Measurements from ENCODE around the gene NSMCE1.
A peak's percentile ranks its signal among the peaks of the same experiment; 100 is the strongest.

The NSMCE1 gene

DNA sequence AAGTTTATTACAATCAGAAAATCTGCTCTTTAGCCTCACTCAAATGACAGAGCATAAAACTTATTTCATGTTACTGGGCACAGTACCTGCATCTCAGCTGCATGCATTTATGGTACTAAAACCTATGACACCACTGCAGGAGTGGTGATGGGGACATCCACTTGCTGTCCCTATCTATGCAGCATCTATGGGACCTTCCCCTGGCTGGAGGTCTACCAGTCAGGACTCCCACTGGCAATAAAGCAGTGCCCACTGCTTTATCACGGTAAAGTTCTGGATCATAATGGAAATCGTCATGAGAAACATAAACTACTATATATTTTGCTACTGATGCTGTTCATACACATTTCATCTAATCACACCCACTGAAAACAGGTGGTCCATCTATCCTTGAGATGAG lies 26.2 kb downstream of the NSMCE1 start:
- Histone ChIP-seq H3K23ac (ENCODE audit: low read length) (no peak overlapping the region), H4K8ac (ENCODE audit: low read depth, low read length) (no peak overlapping the region), H3K4ac (ENCODE audit: low read depth, low read length) (no peak overlapping the region), H2BK12ac (ENCODE audit: low read length) (no peak overlapping the region), H2BK5ac (ENCODE audit: low read depth, low read length, poor library complexity) (no peak overlapping the region), H2BK120ac (ENCODE audit: insufficient read depth, low read length, poor library complexity) (no peak overlapping the region), H2AK5ac (ENCODE audit: low read length) (no peak overlapping the region), H3K27ac (ENCODE audit: low read depth, low read length) (no peak overlapping the region), H4K91ac (ENCODE audit: low read depth, low read length) (no peak overlapping the region), H3K9ac (ENCODE audit: low read length) (no peak overlapping the region), H3K4me3 (ENCODE audit: low read depth, low read length) (no peak overlapping the region), H4K12ac (ENCODE audit: low read depth, low read length) (no peak overlapping the region), H3K9me3 (ENCODE audit: insufficient read depth, low read depth, low read length) (peaks cover 1% of the 10 kb centered on the region), H3K79me1 (ENCODE audit: low read length) (peaks cover 4% of the 10 kb centered on the region), H3K18ac (ENCODE audit: low read length) (no peak overlapping the region), H3K79me2 (ENCODE audit: control insufficient read depth, insufficient read depth, low read length, poor library complexity) (no peaks in the 10 kb centered on the region), H3K14ac (ENCODE audit: low read length) (no peak overlapping the region), H3K4me2 (ENCODE audit: low read length) (no peak overlapping the region), H3K27me3 (ENCODE audit: insufficient read depth, low read length) (no peaks in the 10 kb centered on the region), H2AFZ (ENCODE audit: insufficient read depth, low read length, poor library complexity) (no peak overlapping the region), H3K4me1 (ENCODE audit: control insufficient read depth in 1 of 2, insufficient read depth in 2 of 2, low read length in 2 of 2) (peaks cover 7 to 15% of the 10 kb centered on the region in 2 experiments), H3K36me3 (ENCODE audit: control insufficient read depth in 1 of 2, insufficient read depth in 2 of 2, low read length in 2 of 2) (no peaks in the 10 kb centered on the region)
- DNase-seq, result no peak
- WGBS (ENCODE audit: extremely low coverage, insufficient coverage, insufficient read length), result no CpG with 5 or more reads among the region's 2 CpGs

- H3K9me3 ChIP-seq (ENCODE audit: insufficient read depth, low read depth, low read length), result peaks cover 3% of the 10 kb centered on the region
- no peak overlapping the region for H3K27ac ChIP-seq (ENCODE audit: low read depth, low read length)
- no peak overlapping the region for H4K12ac ChIP-seq (ENCODE audit: low read depth, low read length)
- H2BK120ac ChIP-seq (ENCODE audit: insufficient read depth, low read length, poor library complexity), result no peak overlapping the region
- no peak overlapping the region for H2AFZ ChIP-seq (ENCODE audit: insufficient read depth, low read length, poor library complexity)
- no peaks in the 10 kb centered on the region for H3K27me3 ChIP-seq (ENCODE audit: insufficient read depth, low read length)
- H4K91ac ChIP-seq (ENCODE audit: low read depth, low read length), result no peak overlapping the region
- no peak overlapping the region for H2AK5ac ChIP-seq (ENCODE audit: low read length)
- H3K4me2 ChIP-seq (ENCODE audit: low read length), result no peak overlapping the region
- H3K9ac ChIP-seq (ENCODE audit: low read length), result no peak overlapping the region
- no peak overlapping the region for H3K4ac ChIP-seq (ENCODE audit: low read depth, low read length)
- no CpG with 5 or more reads among the region's 13 CpGs for WGBS (ENCODE audit: extremely low coverage, insufficient coverage, insufficient read length)
- no peaks in the 10 kb centered on the region for H3K36me3 ChIP-seq (ENCODE audit: control insufficient read depth in 1 of 2, insufficient read depth in 2 of 2, low read length in 2 of 2)
- no peak overlapping the region for H3K18ac ChIP-seq (ENCODE audit: low read length)
- H3K23ac ChIP-seq (ENCODE audit: low read length), result no peak overlapping the region
- no peak overlapping the region for H2BK12ac ChIP-seq (ENCODE audit: low read length)
- no peak overlapping the region for H3K14ac ChIP-seq (ENCODE audit: low read length)
- H4K8ac ChIP-seq (ENCODE audit: low read depth, low read length), result no peak overlapping the region
- DNase-seq, result peak; percentile 51 to 81
- peaks cover 4% of the 10 kb centered on the region for H3K79me1 ChIP-seq (ENCODE audit: low read length)
- no peak overlapping the region for H3K4me3 ChIP-seq (ENCODE audit: low read depth, low read length)
- H3K4me1 ChIP-seq (ENCODE audit: control insufficient read depth in 1 of 2, insufficient read depth in 2 of 2, low read length in 2 of 2), result peaks cover 11 to 17% of the 10 kb centered on the region in 2 experiments
- H2BK5ac ChIP-seq (ENCODE audit: low read depth, low read length, poor library complexity), result no peak overlapping the region
- H3K79me2 ChIP-seq (ENCODE audit: control insufficient read depth, insufficient read depth, low read length, poor library complexity), result no peaks in the 10 kb centered on the region
Observed at GRCh38 chr16:27241658-27242057, 26.9 kb downstream of the NSMCE1 start.

DNA sequence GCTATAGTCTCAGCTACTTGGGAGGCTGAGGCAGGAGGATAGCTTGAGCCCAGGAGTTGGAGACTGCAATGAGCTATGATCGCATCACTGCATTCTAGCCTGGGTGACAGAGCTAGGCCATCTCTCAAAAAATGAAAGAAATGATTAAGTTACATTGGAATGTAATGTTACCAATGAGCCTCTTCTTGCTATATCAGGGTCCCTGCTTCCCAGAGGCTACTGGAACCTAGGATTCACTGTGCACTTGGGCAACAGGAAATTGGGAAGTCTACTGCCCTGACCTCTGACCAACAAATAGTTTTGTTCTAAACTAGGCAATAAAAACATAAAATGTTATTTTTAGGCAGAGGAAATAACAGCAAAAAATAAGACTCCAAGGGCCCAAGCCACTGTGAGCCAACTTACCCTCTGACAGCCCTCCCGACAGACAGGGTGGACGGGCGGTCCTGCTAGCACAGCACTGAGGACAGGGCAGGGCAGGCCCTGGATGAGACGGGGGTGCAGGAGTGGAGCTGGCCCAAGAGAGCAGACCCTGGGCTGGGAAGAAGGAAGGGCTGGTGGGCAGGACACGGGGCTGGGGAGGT lies 27.5 kb downstream of the NSMCE1 start:
- Histone ChIP-seq H3K79me1 (ENCODE audit: low read length) (peaks cover 4% of the 10 kb centered on the region), H2AK5ac (ENCODE audit: low read length) (peak overlapping the region; percentile 66), H3K9me3 (ENCODE audit: insufficient read depth, low read depth, low read length) (peaks cover 3% of the 10 kb centered on the region), H3K14ac (ENCODE audit: low read length) (no peak overlapping the region), H2BK120ac (ENCODE audit: insufficient read depth, low read length, poor library complexity) (peak overlapping the region; percentile 58), H3K27ac (ENCODE audit: low read depth, low read length) (no peak overlapping the region), H3K4me2 (ENCODE audit: low read length) (no peak overlapping the region), H4K8ac (ENCODE audit: low read depth, low read length) (no peak overlapping the region), H4K91ac (ENCODE audit: low read depth, low read length) (no peak overlapping the region), H3K4ac (ENCODE audit: low read depth, low read length) (no peak overlapping the region), H3K4me1 (ENCODE audit: control insufficient read depth in 1 of 2, insufficient read depth in 2 of 2, low read length in 2 of 2) (peaks cover 11 to 17% of the 10 kb centered on the region in 2 experiments), H3K27me3 (ENCODE audit: insufficient read depth, low read length) (no peaks in the 10 kb centered on the region), H3K79me2 (ENCODE audit: control insufficient read depth, insufficient read depth, low read length, poor library complexity) (no peaks in the 10 kb centered on the region), H2BK5ac (ENCODE audit: low read depth, low read length, poor library complexity) (no peak overlapping the region), H3K9ac (ENCODE audit: low read length) (no peak overlapping the region), H2AFZ (ENCODE audit: insufficient read depth, low read length, poor library complexity) (no peak overlapping the region), H3K36me3 (ENCODE audit: control insufficient read depth in 1 of 2, insufficient read depth in 2 of 2, low read length in 2 of 2) (no peaks in the 10 kb centered on the region), H2BK12ac (ENCODE audit: low read length) (peak overlapping the region; percentile 50), H3K4me3 (ENCODE audit: low read depth, low read length) (no peak overlapping the region), H3K18ac (ENCODE audit: low read length) (peak overlapping the region; percentile 49), H3K23ac (ENCODE audit: low read length) (no peak overlapping the region), H4K12ac (ENCODE audit: low read depth, low read length) (no peak overlapping the region)
- DNase-seq, result peak in 1 of 2 donors; percentile 66
- WGBS (ENCODE audit: extremely low coverage, insufficient coverage, insufficient read length), result no CpG with 5 or more reads among the region's 6 CpGs

DNA sequence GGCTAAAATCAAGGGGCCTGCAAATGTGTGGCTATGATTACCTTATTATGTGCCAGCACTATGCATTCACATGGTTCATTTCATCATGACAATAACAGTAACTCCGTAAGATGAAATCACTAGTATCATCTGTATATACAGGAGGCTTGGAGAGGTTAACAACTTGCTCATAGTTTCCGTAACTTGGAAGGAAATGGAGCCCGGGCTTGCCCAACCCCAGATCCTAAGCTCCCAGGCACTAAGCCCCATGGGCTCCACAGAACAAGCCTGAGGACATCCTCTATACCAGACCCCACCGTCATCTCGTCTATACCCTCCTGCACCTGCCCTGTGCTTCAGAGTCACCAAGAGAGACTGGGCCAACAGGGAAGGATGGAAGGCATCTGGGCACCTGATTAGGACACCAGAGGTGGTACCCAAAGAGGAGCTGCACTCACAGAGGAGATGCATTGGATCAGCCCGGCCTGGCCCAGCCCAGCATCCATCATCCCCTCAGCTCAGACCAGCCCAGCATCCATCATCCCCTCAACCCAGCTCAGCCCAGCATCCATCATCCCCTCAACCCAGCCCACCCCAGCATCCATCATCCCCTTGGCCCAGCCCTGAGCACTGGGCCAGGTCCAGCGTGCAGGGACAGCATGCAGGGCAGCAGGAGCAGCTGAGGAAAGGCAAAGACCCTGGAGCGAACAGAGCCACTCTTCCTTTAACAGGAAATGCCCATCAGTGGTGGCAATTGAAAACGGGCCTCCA lies 28.5 kb downstream of the NSMCE1 start:
- Histone ChIP-seq H4K12ac (ENCODE audit: low read depth, low read length) (no peak overlapping the region), H3K9ac (ENCODE audit: low read length) (no peak overlapping the region), H3K4ac (ENCODE audit: low read depth, low read length) (no peak overlapping the region), H3K23ac (ENCODE audit: low read length) (no peak overlapping the region), H2BK120ac (ENCODE audit: insufficient read depth, low read length, poor library complexity) (no peak overlapping the region), H4K8ac (ENCODE audit: low read depth, low read length) (no peak overlapping the region), H2BK5ac (ENCODE audit: low read depth, low read length, poor library complexity) (no peak overlapping the region), H4K91ac (ENCODE audit: low read depth, low read length) (no peak overlapping the region), H3K9me3 (ENCODE audit: insufficient read depth, low read depth, low read length) (peaks cover 3% of the 10 kb centered on the region), H3K4me1 (ENCODE audit: control insufficient read depth in 1 of 2, insufficient read depth in 2 of 2, low read length in 2 of 2) (peaks cover 16 to 22% of the 10 kb centered on the region in 2 experiments), H3K79me2 (ENCODE audit: control insufficient read depth, insufficient read depth, low read length, poor library complexity) (no peaks in the 10 kb centered on the region), H2AK5ac (ENCODE audit: low read length) (no peak overlapping the region), H3K27me3 (ENCODE audit: insufficient read depth, low read length) (no peaks in the 10 kb centered on the region), H3K18ac (ENCODE audit: low read length) (no peak overlapping the region), H3K27ac (ENCODE audit: low read depth, low read length) (no peak overlapping the region), H3K36me3 (ENCODE audit: control insufficient read depth in 1 of 2, insufficient read depth in 2 of 2, low read length in 2 of 2) (no peaks in the 10 kb centered on the region), H3K4me2 (ENCODE audit: low read length) (no peak overlapping the region), H3K79me1 (ENCODE audit: low read length) (peaks cover 4% of the 10 kb centered on the region), H3K4me3 (ENCODE audit: low read depth, low read length) (no peak overlapping the region), H2BK12ac (ENCODE audit: low read length) (no peak overlapping the region), H3K14ac (ENCODE audit: low read length) (no peak overlapping the region), H2AFZ (ENCODE audit: insufficient read depth, low read length, poor library complexity) (no peak overlapping the region)
- no CpG with 5 or more reads among the region's 9 CpGs for WGBS (ENCODE audit: extremely low coverage, insufficient coverage, insufficient read length)
- DNase-seq, result no peak
